Measurements from ENCODE around the gene TMEM52. TPM values are rescaled to one million over a fixed set of nuclear protein-coding genes. Genes with fewer than 3 reads are reported as not detected.

The TMEM52 gene
- polyA plus RNA-seq = 1 to 10 TPM; 2.1 TPM

DNA sequence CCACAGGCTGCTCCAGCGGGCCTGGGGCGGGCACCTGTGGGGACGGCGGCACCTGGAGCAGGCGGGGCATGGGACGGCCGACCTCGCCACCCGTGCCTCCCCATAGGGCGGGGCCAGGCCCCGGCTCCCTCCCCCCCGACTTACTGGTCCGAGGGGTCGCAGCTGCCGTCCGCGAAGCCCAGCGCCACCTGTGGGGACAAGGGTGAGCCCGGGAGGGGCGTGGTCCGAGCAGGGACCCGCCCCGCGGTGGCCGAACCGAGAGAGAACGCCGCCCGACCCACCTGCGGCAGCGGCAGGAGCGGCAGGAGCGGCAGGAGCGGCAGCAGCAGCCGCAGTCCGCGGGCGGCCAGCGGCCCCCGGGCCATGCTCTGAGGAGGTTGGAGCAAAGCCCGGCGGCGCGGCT, at the start of gene TMEM52:
Gene TMEM52, minus strand, starts transcription at position 379 of the 403 bp plus-strand sequence. Its CDS starts 14 bp downstream, at position 365.
- Histone ChIP-seq H3K4me1 (ENCODE audit: control insufficient read depth in 2 of 2, insufficient read depth in 2 of 2, low read length in 1 of 2) (peaks cover 0 to 21% of the 10 kb centered on the region in 2 donors), H3K4me3 (ENCODE audit: low read depth in 1 of 2, low read length in 2 of 2) (peak within 1 kb of the TSS; percentile 42 to 52), H3K27ac (ENCODE audit: low read depth in 2 of 2, low read length in 1 of 2) (peak within 1 kb of the TSS; percentile 24 to 72), H3K27me3 (ENCODE audit: control insufficient read depth in 1 of 2, insufficient read depth in 2 of 2, low read length in 2 of 2) (no peaks in the 10 kb centered on the region), H3K9me3 (ENCODE audit: control insufficient read depth in 2 of 2, insufficient read depth in 1 of 2, low read depth in 1 of 2, low read length in 1 of 2) (no peaks in the 10 kb centered on the region), H3K36me3 (ENCODE audit: control insufficient read depth in 2 of 2, insufficient read depth in 2 of 2, low read length in 1 of 2) (no peaks in the 10 kb centered on the region)
- WGBS, 2 donors = 1% methylated on average over 33 to 44 of the region's 44 CpGs

DNA sequence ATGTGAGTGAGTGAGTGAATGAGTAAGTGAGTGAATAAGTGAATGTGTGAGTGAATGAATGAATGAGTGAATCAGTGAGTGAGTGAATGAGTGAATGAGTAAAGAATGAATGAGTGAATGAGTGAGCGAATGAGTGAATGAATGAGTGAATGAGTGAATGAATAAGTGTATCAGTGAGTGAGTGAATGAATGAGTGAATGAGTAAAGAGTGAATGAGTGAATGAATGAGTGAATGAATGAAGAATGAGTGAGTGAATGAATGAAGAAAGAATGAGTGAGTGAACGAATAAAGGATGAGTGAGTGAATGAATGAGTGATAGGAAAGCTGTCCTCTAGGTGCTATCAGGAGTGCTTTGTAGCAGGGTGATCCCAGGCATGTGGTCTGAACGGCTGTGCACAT, 48.8 kb upstream of the TMEM52 start:
- Histone ChIP-seq H3K4me3 (ENCODE audit: low read depth in 1 of 2, low read length in 2 of 2) (no peak overlapping the region), H3K36me3 (ENCODE audit: control insufficient read depth in 2 of 2, insufficient read depth in 2 of 2, low read length in 1 of 2) (no peaks in the 10 kb centered on the region), H3K27ac (ENCODE audit: low read depth in 2 of 2, low read length in 1 of 2) (no peak overlapping the region), H3K4me1 (ENCODE audit: control insufficient read depth in 2 of 2, insufficient read depth in 2 of 2, low read length in 1 of 2) (peaks cover 0 to 9% of the 10 kb centered on the region in 2 donors), H3K27me3 (ENCODE audit: control insufficient read depth in 1 of 2, insufficient read depth in 2 of 2, low read length in 2 of 2) (no peaks in the 10 kb centered on the region), H3K9me3 (ENCODE audit: control insufficient read depth in 2 of 2, insufficient read depth in 1 of 2, low read depth in 1 of 2, low read length in 1 of 2) (peaks cover 0 to 13% of the 10 kb centered on the region in 2 donors)
- WGBS, 2 donors = 87 to 92% methylated on average over 3 of the region's 3 CpGs

DNA sequence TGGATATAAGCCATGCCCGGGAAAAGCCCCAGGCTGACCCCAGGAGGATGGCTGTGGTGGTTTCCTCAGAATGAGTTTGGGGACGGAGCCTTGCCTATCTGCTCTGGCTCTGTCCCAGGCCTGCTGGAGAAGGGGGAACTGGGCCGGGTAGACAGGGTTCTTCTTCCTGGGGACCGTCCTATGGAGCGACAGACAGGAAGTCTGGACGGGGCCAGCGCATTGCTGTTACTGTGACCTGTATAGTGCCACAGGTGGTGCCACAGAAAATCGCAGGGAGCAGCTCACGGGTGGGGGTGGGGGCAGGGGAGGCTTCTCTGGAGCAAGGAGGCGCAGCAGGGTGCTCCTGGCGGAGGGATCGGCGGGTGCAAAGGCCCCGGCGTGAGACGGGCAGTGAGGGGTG, 48.1 kb upstream of the TMEM52 start:
- 73 to 80% methylated on average over 13 to 16 of the region's 16 CpGs for WGBS, 2 donors
- H3K36me3 ChIP-seq (ENCODE audit: control insufficient read depth in 2 of 2, insufficient read depth in 2 of 2, low read length in 1 of 2) = no peaks in the 10 kb centered on the region
- H3K9me3 ChIP-seq (ENCODE audit: control insufficient read depth in 2 of 2, insufficient read depth in 1 of 2, low read depth in 1 of 2, low read length in 1 of 2) = peaks cover 0 to 13% of the 10 kb centered on the region in 2 donors
- no peak overlapping the region for H3K4me3 ChIP-seq (ENCODE audit: low read depth in 1 of 2, low read length in 2 of 2)
- peaks cover 0 to 9% of the 10 kb centered on the region in 2 donors for H3K4me1 ChIP-seq (ENCODE audit: control insufficient read depth in 2 of 2, insufficient read depth in 2 of 2, low read length in 1 of 2)
- no peaks in the 10 kb centered on the region for H3K27me3 ChIP-seq (ENCODE audit: control insufficient read depth in 1 of 2, insufficient read depth in 2 of 2, low read length in 2 of 2)
- no peak overlapping the region for H3K27ac ChIP-seq (ENCODE audit: low read depth in 2 of 2, low read length in 1 of 2)

DNA sequence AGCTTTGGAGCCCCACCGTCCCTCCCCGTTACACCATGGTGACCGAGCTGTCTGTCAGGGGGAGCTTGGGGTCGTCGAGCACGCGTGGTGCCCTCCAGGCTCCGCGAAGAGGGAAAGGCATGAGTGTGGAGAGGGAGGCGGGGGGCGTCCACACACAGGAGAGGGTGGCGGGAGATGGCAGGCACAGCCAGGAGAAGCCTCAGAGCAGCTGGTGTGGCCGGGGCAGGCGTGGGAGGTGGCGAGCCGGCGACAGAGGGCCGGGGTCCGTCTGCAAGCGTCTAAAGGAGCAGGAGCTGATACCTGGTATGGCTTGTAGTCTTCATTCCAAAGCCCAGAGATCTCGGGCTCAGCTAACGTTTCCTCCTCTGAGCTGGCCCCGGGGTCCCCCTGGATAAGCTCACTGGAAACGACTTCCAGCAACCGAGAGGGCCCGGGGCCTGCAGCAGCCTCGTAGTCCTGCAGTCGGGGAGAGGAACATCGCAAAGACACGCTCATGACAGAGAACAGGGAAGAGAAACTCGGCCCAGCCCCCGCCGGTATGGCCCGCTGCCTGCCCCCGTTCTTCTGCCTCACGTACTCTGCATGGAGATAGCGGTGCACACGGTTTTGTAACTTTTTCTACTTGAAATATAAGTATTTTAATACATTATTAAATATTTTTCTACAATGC, 47.1 kb upstream of the TMEM52 start:
- WGBS, 2 donors = 68 to 78% methylated on average over 38 of the region's 38 CpGs
- Histone ChIP-seq H3K27me3 (ENCODE audit: control insufficient read depth in 1 of 2, insufficient read depth in 2 of 2, low read length in 2 of 2) (no peaks in the 10 kb centered on the region), H3K4me3 (ENCODE audit: low read depth in 1 of 2, low read length in 2 of 2) (no peak overlapping the region), H3K27ac (ENCODE audit: low read depth in 2 of 2, low read length in 1 of 2) (no peak overlapping the region), H3K9me3 (ENCODE audit: control insufficient read depth in 2 of 2, insufficient read depth in 1 of 2, low read depth in 1 of 2, low read length in 1 of 2) (peaks cover 0 to 7% of the 10 kb centered on the region in 2 donors), H3K4me1 (ENCODE audit: control insufficient read depth in 2 of 2, insufficient read depth in 2 of 2, low read length in 1 of 2) (peaks cover 0 to 9% of the 10 kb centered on the region in 2 donors), H3K36me3 (ENCODE audit: control insufficient read depth in 2 of 2, insufficient read depth in 2 of 2, low read length in 1 of 2) (no peaks in the 10 kb centered on the region)

GRCh38 chr1:1965546-1965945, 46.5 kb upstream of the TMEM52 start:
- H3K27me3 ChIP-seq (ENCODE audit: control insufficient read depth in 1 of 2, insufficient read depth in 2 of 2, low read length in 2 of 2) = no peaks in the 10 kb centered on the region
- peaks cover 0 to 8% of the 10 kb centered on the region in 2 donors for H3K4me1 ChIP-seq (ENCODE audit: control insufficient read depth in 2 of 2, insufficient read depth in 2 of 2, low read length in 1 of 2)
- H3K27ac ChIP-seq (ENCODE audit: low read depth in 2 of 2, low read length in 1 of 2) = no peak overlapping the region
- 73 to 78% methylated on average over 10 of the region's 10 CpGs for WGBS, 2 donors
- H3K4me3 ChIP-seq (ENCODE audit: low read depth in 1 of 2, low read length in 2 of 2) = no peak overlapping the region
- no peaks in the 10 kb centered on the region for H3K36me3 ChIP-seq (ENCODE audit: control insufficient read depth in 2 of 2, insufficient read depth in 2 of 2, low read length in 1 of 2)
- peaks cover 0 to under 1% of the 10 kb centered on the region in 2 donors for H3K9me3 ChIP-seq (ENCODE audit: control insufficient read depth in 2 of 2, insufficient read depth in 1 of 2, low read depth in 1 of 2, low read length in 1 of 2)

- H3K27ac ChIP-seq (ENCODE audit: low read depth in 2 of 2, low read length in 1 of 2) = no peak overlapping the region
- no peaks in the 10 kb centered on the region for H3K27me3 ChIP-seq (ENCODE audit: control insufficient read depth in 1 of 2, insufficient read depth in 2 of 2, low read length in 2 of 2)
- 76 to 87% methylated on average over 25 of the region's 25 CpGs for WGBS, 2 donors
These were observed 45.7 kb upstream of the TMEM52 start for GRCh38 chr1:1964811-1965210.

DNA sequence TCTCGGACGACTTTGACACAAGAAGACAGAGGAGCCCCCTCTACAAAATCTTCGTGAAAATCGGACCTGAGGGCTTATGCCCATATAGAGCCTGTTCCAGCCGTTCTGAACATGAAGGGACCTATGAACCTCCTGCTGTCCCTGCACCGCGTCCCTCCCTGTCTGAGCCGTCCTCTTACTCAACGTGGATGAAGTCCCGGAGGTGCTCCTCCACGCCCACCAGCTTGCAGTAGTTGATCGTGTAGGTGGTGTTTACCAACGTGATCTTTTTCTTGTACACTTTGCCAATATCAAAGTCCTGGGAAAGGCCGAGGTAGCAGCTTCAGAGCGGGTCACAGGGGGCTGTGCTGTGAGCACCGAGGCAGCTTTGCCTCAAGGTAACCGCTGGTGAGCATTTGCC, 44.5 kb upstream of the TMEM52 start:
- no peaks in the 10 kb centered on the region for H3K27me3 ChIP-seq (ENCODE audit: control insufficient read depth in 1 of 2, insufficient read depth in 2 of 2, low read length in 2 of 2)
- H3K27ac ChIP-seq (ENCODE audit: low read depth in 2 of 2, low read length in 1 of 2) = no peak overlapping the region
- no peaks in the 10 kb centered on the region for H3K36me3 ChIP-seq (ENCODE audit: control insufficient read depth in 2 of 2, insufficient read depth in 2 of 2, low read length in 1 of 2)
- H3K4me3 ChIP-seq (ENCODE audit: low read depth in 1 of 2, low read length in 2 of 2) = no peak overlapping the region
- peaks cover 0 to 7% of the 10 kb centered on the region in 2 donors for H3K4me1 ChIP-seq (ENCODE audit: control insufficient read depth in 2 of 2, insufficient read depth in 2 of 2, low read length in 1 of 2)
- WGBS, 2 donors = 78 to 79% methylated on average over 17 of the region's 17 CpGs
- H3K9me3 ChIP-seq (ENCODE audit: control insufficient read depth in 2 of 2, insufficient read depth in 1 of 2, low read depth in 1 of 2, low read length in 1 of 2) = no peaks in the 10 kb centered on the region

More at GRCh38 chr1:1964811-1965210, 45.7 kb upstream of the TMEM52 start:
- no peaks in the 10 kb centered on the region for H3K36me3 ChIP-seq (ENCODE audit: control insufficient read depth in 2 of 2, insufficient read depth in 2 of 2, low read length in 1 of 2)
- peaks cover 0 to 5% of the 10 kb centered on the region in 2 donors for H3K4me1 ChIP-seq (ENCODE audit: control insufficient read depth in 2 of 2, insufficient read depth in 2 of 2, low read length in 1 of 2)
- no peaks in the 10 kb centered on the region for H3K9me3 ChIP-seq (ENCODE audit: control insufficient read depth in 2 of 2, insufficient read depth in 1 of 2, low read depth in 1 of 2, low read length in 1 of 2)
- no peak overlapping the region for H3K4me3 ChIP-seq (ENCODE audit: low read depth in 1 of 2, low read length in 2 of 2)

DNA sequence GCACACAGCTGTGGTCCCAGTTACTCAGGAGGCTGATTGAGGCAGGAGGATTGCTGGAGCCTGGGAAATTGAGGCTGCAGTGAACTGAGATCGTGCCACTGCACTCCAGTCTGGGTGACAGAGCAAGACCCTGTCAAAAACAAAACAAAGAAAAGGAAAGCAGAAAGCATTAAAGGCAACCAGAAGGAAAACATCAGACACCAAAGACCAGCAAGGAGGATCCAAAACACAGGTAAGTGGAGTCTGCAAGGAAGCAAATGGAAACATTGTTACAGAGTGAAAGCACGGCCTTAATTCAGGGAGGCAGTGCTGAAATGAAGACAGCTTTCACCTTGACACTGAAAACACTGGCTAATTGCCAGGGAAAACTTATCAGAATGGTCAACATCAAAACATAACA, 43.7 kb upstream of the TMEM52 start:
- Histone ChIP-seq H3K9me3 (ENCODE audit: control insufficient read depth in 2 of 2, insufficient read depth in 1 of 2, low read depth in 1 of 2, low read length in 1 of 2) (no peaks in the 10 kb centered on the region), H3K27ac (ENCODE audit: low read depth in 2 of 2, low read length in 1 of 2) (no peak overlapping the region), H3K4me1 (ENCODE audit: control insufficient read depth in 2 of 2, insufficient read depth in 2 of 2, low read length in 1 of 2) (peaks cover 0 to 5% of the 10 kb centered on the region in 2 donors), H3K4me3 (ENCODE audit: low read depth in 1 of 2, low read length in 2 of 2) (no peak overlapping the region), H3K27me3 (ENCODE audit: control insufficient read depth in 1 of 2, insufficient read depth in 2 of 2, low read length in 2 of 2) (no peaks in the 10 kb centered on the region), H3K36me3 (ENCODE audit: control insufficient read depth in 2 of 2, insufficient read depth in 2 of 2, low read length in 1 of 2) (no peaks in the 10 kb centered on the region)
- 73 to 82% methylated on average over 2 of the region's 2 CpGs for WGBS, 2 donors

GRCh38 chr1:1960480-1961196, 41.6 kb upstream of the TMEM52 start:
- H3K27me3 ChIP-seq (ENCODE audit: control insufficient read depth in 1 of 2, insufficient read depth in 2 of 2, low read length in 2 of 2) = no peaks in the 10 kb centered on the region
- 58 to 64% methylated on average over 17 of the region's 17 CpGs for WGBS, 2 donors

More at GRCh38 chr1:1960480-1961196, 41.6 kb upstream of the TMEM52 start:
- Histone ChIP-seq H3K27ac (ENCODE audit: low read depth in 2 of 2, low read length in 1 of 2) (no peak overlapping the region), H3K4me1 (ENCODE audit: control insufficient read depth in 2 of 2, insufficient read depth in 2 of 2, low read length in 1 of 2) (peaks cover 0 to 5% of the 10 kb centered on the region in 2 donors), H3K36me3 (ENCODE audit: control insufficient read depth in 2 of 2, insufficient read depth in 2 of 2, low read length in 1 of 2) (no peaks in the 10 kb centered on the region), H3K9me3 (ENCODE audit: control insufficient read depth in 2 of 2, insufficient read depth in 1 of 2, low read depth in 1 of 2, low read length in 1 of 2) (no peaks in the 10 kb centered on the region), H3K4me3 (ENCODE audit: low read depth in 1 of 2, low read length in 2 of 2) (no peak overlapping the region)

Measured in esophagus (tissue), 2 donors.